Embryonic facial prominence (tissue), 1 donor: Measurements from ENCODE around the gene RBM11.

Experiments
- DNase-seq: peaks from one replicate; pipeline ENCODE4 v3.0.0-alpha.2; 2016; ENCODE audit errors: extremely low spot score

Gene RBM11

DNA sequence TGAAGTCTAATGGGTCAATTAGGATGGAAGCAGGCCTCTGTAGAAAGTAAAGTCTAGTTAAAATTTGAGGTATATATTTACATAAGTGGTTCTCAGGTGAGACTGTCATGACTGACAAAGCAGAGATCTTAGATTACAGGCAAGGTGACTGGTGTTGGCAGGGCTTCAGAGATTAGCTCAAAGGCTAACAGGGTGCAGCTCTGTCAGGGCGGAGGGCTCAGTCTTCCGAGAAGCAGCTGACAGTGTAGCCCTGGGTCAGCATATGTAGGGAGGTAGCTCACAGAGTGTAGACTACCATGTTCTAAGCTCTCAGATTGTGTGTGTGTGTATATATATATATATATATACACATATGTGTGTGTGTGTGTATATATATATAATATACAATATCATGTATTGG is 54.7 kb downstream of the RBM11 start:
- DNase-seq: no peak

DNA sequence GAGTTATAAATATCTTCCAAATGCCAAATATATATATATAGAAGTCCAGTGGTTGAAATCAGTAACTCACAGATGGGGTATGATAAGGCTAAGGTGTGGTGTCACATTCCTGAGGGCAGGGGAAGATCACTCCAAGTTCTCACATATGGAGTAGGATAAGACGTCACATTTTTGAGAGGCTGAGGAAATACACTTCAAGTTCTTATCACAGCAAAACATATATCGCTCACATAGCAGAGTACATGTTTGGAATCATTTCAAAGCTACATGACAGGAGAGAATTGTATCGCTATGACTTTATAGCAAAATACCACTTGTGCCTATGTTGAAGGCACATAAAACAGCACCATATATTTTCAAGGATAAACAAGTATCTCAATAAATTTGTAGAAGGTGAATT is 55.1 kb downstream of the RBM11 start:
- DNase-seq: no peak

- no peak for DNase-seq
These were observed 55.7 kb downstream of the RBM11 start for GRCh38 chr21:14271641-14272040.

- DNase-seq: no peak
These were observed 58.0 kb downstream of the RBM11 start for GRCh38 chr21:14273736-14274538.

DNA sequence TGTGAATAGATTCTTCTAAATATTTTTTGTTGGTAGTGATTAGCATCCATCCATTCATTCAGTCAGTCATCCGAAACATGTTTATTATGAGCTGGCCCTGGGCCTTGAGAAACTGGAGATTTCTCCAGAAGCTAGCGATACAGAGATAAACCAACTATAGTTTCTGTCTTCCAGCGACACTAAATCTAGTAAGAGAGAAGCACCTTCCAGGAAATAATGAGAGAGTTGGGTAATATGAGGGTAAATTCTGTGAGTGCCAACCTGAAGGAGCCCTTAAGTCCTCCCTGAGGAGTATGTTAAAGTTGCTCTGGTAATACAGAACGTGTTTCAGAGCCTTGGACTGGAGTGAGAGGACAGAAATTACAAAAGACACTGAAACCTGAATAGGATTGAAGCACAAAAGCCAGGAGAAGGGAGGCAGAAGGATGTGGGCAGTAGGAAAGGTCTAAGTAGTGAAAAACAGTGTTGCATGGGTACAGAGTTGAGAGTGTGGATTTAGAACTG is 59.8 kb downstream of the RBM11 start:
- no peak for DNase-seq
